ENCODE measurements around the gene TSSK3. TPM values are rescaled to one million over a fixed set of nuclear protein-coding genes. Genes with fewer than 3 reads are reported as not detected.
A peak's percentile ranks its signal among the peaks of the same experiment; 100 is the strongest.

The TSSK3 gene
- total RNA-seq, 1 experiment from 2014 or later, result 1.6 TPM

- no peaks in the 10 kb centered on the region for H3K4me1 ChIP-seq (ENCODE audit: insufficient read depth, low read length)
- DNase-seq, result peak; percentile 58
- H3K4ac ChIP-seq (ENCODE audit: low read depth, low read length), result no peak overlapping the region
- no peak overlapping the region for H3K23ac ChIP-seq (ENCODE audit: insufficient read length, low read depth, low read length)
- no peak overlapping the region for H3T11ph ChIP-seq (ENCODE audit: low read length)
- H4K91ac ChIP-seq (ENCODE audit: insufficient read length, low read depth, low read length), result no peak overlapping the region
- no peak overlapping the region for H2BK15ac ChIP-seq (ENCODE audit: low read depth, low read length)
- H4K20me1 ChIP-seq (ENCODE audit: control insufficient read depth, insufficient read depth, insufficient read length), result no peaks in the 10 kb centered on the region
- no peak overlapping the region for H2BK12ac ChIP-seq (ENCODE audit: insufficient read length, low read depth, low read length)
- H3K9ac ChIP-seq (ENCODE audit: extremely low read depth, insufficient read length, low read length), result no peak overlapping the region
- Mint-ChIP-seq H3K27me3 (ENCODE audit: low read depth) (peaks cover 24% of the 10 kb centered on the region), H3K9me3 (no peaks in the 10 kb centered on the region), H3K36me3 (ENCODE audit: insufficient read depth in 1 of 3, low read depth in 3 of 3) (peaks cover 10 to 46% (median 38%) of the 10 kb centered on the region in 3 experiments), H3K27ac (no peak overlapping the region), H3K4me1 (peaks cover 8 to 12% of the 10 kb centered on the region in 2 experiments), H3K4me3 (peak overlapping the region; percentile 45 to 60)
- H3K9me3 ChIP-seq (ENCODE audit: control insufficient read depth, low read depth, low read length), result no peaks in the 10 kb centered on the region
- no peak overlapping the region for H3K27ac ChIP-seq (ENCODE audit: insufficient read length, low read depth, low read length)
- peaks cover 12% of the 10 kb centered on the region for H3K23me2 ChIP-seq (ENCODE audit: insufficient read length, low read depth, low read length, poor library complexity, severe bottlenecking)
- peak overlapping the region; percentile 8 for H3K14ac ChIP-seq (ENCODE audit: insufficient read depth, low read length)
- H3K27me3 ChIP-seq (ENCODE audit: insufficient read depth, low read length), result no peaks in the 10 kb centered on the region; the same call in 1 of the 2 replicates
- H2AK5ac ChIP-seq (ENCODE audit: insufficient read length, low read length), result no peak overlapping the region
- no peak overlapping the region for H2BK20ac ChIP-seq (ENCODE audit: low read depth, low read length, poor library complexity, severe bottlenecking)
- H3K18ac ChIP-seq (ENCODE audit: insufficient read length, low read depth, low read length), result peak overlapping the region; percentile 66
- H2BK5ac ChIP-seq (ENCODE audit: insufficient read length, low read length), result no peak overlapping the region
- H3K56ac ChIP-seq (ENCODE audit: insufficient read length, low read depth, low read length), result no peak overlapping the region
- H2AFZ ChIP-seq (ENCODE audit: low read length), result no peak overlapping the region
- no peak overlapping the region for H2BK120ac ChIP-seq (ENCODE audit: low read depth, low read length, poor library complexity, severe bottlenecking)
- peak; percentile 36; the same call in 2 of the 3 replicates for TF ChIP-seq CTCF (conservative IDR thresholded peaks at IDR 0.05)
- H4K8ac ChIP-seq (replicated peaks; ENCODE audit: insufficient read length, low read depth, low read length), result no peak overlapping the region
- H3K4me2 ChIP-seq (ENCODE audit: insufficient read depth, insufficient read length, low read length), result peak overlapping the region; percentile 30
- no peak overlapping the region for H4K5ac ChIP-seq (ENCODE audit: insufficient read length, low read depth, low read length)
- no peaks in the 10 kb centered on the region for H3K79me1 ChIP-seq (ENCODE audit: insufficient read depth, low read depth, low read length, poor library complexity, severe bottlenecking)
- WGBS (ENCODE audit: extremely low coverage, insufficient read length, low lambda C conversion rate), result no CpG with 5 or more reads among the region's 91 CpGs
- H3K79me2 ChIP-seq (ENCODE audit: insufficient read depth, low read length), result no peaks in the 10 kb centered on the region
Observed at GRCh38 chr1:32361674-32362473, 465 bp upstream of the TSSK3 start.

Data from H9 (cell line).